Spleen (tissue), 11 donors: Measurements from ENCODE around the gene SNCB. TPM values are rescaled to one million over a fixed set of nuclear protein-coding genes. Genes with fewer than 3 reads are reported as not detected.

ENCODE experiments used
- DNase-seq: peaks from one replicate; pipeline ENCODE4 v3.0.0-alpha.2; 2020
- H3K27ac ChIP-seq, 8 donors: fragments of 200-600 bp; sonication (generic) in 7 of 8; 1 replicate in 4 of 8; 2 replicates in 4 of 8; pipeline versions ENCODE4 v1.5.0 to v1.8.0; 2016 to 2021; ENCODE audit warnings: inconsistent platforms in 4 of 8, mild to moderate bottlenecking in 4 of 8, moderate library complexity in 1 of 8
- H3K27me3 ChIP-seq, 7 donors: fragments of 200-600 bp; sonication (generic) in 6 of 7; replicated peaks in 1 of 7; 1 replicate in 4 of 7; 2 replicates in 3 of 7; pipeline versions ENCODE4 v1.5.0 to v1.8.0; 2016 to 2021; ENCODE audit warnings: inconsistent platforms in 3 of 7, mild to moderate bottlenecking in 1 of 7
- H3K36me3 ChIP-seq, 6 donors: fragments of 200-600 bp; sonication (generic) in 5 of 6; 1 replicate in 4 of 6; 2 replicates in 2 of 6; pipeline versions ENCODE4 v1.5.0 to v1.8.0; 2016 to 2021; ENCODE audit warnings: inconsistent platforms in 2 of 6
- H3K4me1 ChIP-seq, 6 donors: fragments of 200-600 bp; sonication (generic) in 5 of 6; 1 replicate in 3 of 6; 2 replicates in 3 of 6; pipeline versions ENCODE4 v1.5.0 to v1.8.0; 2016 to 2021; ENCODE audit warnings: inconsistent platforms in 3 of 6
- H3K4me3 ChIP-seq, 8 donors: fragments of 200-600 bp; sonication (generic) in 7 of 8; 1 replicate in 4 of 8; 2 replicates in 4 of 8; pipeline versions ENCODE4 v1.5.0 to v1.8.0; 2016 to 2021; ENCODE audit warnings: inconsistent platforms in 4 of 8, mild to moderate bottlenecking in 4 of 8, moderate library complexity in 2 of 8
- H3K9me3 ChIP-seq, 8 donors: fragments of 200-600 bp; sonication (generic) in 7 of 8; 1 replicate in 4 of 8; 2 replicates in 4 of 8; pipeline versions ENCODE4 v1.5.0 to v1.8.0; 2016 to 2021; ENCODE audit warnings: inconsistent platforms in 4 of 8
- POLR2A ChIP-seq, 3 donors: fragments of 450-650 bp; IDR thresholded peaks; one replicate each; pipeline ENCODE4 v1.5.1; 2017; ENCODE audit warnings: antibody characterized with exemption in 3 of 3, mild to moderate bottlenecking in 1 of 3
- POLR2AphosphoS5 ChIP-seq, 3 donors: sonication (generic); formaldehyde crosslinking; IDR thresholded peaks; one replicate each; pipeline ENCODE4 v1.5.1; 2017; ENCODE audit warnings: antibody characterized with exemption in 3 of 3
- WGBS, 5 donors: extraction: QIAGEN DNeasy Blood & Tissue Kit in 3 of 5; methylation state at CpG; one replicate each; pipeline versions ENCODE4 v1.1.5 to v1.1.7; 2013 to 2018; 5-methylcytosine and 5-hydroxymethylcytosine counted together
- intact Hi-C: fragments of 100-400 bp; cut with DNase I; formaldehyde crosslinking; loops from one replicate; pipeline ENCODE4 v1.15.0; 2023; ENCODE audit warnings: low total_unique reads
- polyA plus RNA-seq, 3 donors: library from polyadenylated mRNA; stranded (reverse); fragments of 200-250 nt; gene quantifications; one replicate each; pipeline ENCODE4 v1.2.1, GENCODE V29; 2013
- total RNA-seq, 7 donors: library from RNA; depleted of rRNA in 3 of 7; stranded (reverse); fragments of >200 nt in 3 of 7; fragmentation: NEBNext Ultra II Directional in 4 of 7; extraction: Animal tissue kit (Norgen Biotek cat#: 25700) in 4 of 7; gene quantifications; one replicate each; pipeline versions ENCODE4 v1.1.0 to v1.2.1, GENCODE V29; 2016 to 2021
- TF ChIP-seq, protein P1 (sequence below), 11 experiments: fragments of 200-600 bp in 7 of 11; fragments of 450-650 bp in 4 of 11; sonication (generic) in 4 of 11; IDR thresholded peaks in 8 of 11; conservative IDR thresholded peaks in 3 of 11; 1 replicate in 7 of 11; 2 replicates in 4 of 11; pipeline versions ENCODE4 v1.4.0 to v1.8.0; 2016 to 2021; ENCODE audit warnings: antibody characterized with exemption in 11 of 11, inconsistent platforms in 4 of 11, mild to moderate bottlenecking in 1 of 11
- donor health status: healthy with polysubstance abuse.
- donor health status: DM: no; HTN: no; CAD: no; lungs with moderate emphysema.
- donor health status: DM: no; HTN: no; CAD: no.
- donor health status: Bipolar disorder and iron deficiency.
- donor health status: healthy.
- donor health status: DM: no; HTN: no; CAD: no.
- donor health status: DM: yes; HTN: yes; CAD: no.

The SNCB gene
- total and polyA plus RNA-seq, 10 donors: 0.19 to 0.41 (median 0.33) TPM; not detected in 7

DNA sequence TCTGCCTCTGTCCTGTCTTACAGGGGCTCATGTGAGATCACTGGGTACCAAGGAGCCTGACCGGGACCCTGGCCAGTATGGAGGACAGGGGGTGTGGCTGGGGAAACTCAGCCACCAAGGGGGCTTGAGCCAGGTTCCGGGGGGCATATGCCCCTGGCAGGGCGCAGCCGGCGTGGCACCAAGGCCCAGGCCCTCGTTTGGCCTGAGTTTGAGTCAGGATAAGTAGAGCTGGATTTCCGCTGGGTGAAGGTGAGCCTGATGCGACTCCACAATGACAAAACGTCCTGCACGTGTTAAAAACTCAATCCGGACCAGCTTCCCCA, 16.3 kb upstream of the SNCB start:
- WGBS, 5 donors: 9 to 25% (median 21%) methylated on average over 5 to 11 of the region's 11 CpGs
- peak overlapping the region; percentile 72 to 85 (median 79) for H3K27ac ChIP-seq
- H3K4me3 ChIP-seq: peak overlapping the region; percentile 49 to 78 (median 68)
- TF ChIP-seq, protein P1, sequence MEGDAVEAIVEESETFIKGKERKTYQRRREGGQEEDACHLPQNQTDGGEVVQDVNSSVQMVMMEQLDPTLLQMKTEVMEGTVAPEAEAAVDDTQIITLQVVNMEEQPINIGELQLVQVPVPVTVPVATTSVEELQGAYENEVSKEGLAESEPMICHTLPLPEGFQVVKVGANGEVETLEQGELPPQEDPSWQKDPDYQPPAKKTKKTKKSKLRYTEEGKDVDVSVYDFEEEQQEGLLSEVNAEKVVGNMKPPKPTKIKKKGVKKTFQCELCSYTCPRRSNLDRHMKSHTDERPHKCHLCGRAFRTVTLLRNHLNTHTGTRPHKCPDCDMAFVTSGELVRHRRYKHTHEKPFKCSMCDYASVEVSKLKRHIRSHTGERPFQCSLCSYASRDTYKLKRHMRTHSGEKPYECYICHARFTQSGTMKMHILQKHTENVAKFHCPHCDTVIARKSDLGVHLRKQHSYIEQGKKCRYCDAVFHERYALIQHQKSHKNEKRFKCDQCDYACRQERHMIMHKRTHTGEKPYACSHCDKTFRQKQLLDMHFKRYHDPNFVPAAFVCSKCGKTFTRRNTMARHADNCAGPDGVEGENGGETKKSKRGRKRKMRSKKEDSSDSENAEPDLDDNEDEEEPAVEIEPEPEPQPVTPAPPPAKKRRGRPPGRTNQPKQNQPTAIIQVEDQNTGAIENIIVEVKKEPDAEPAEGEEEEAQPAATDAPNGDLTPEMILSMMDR (IDR thresholded peaks at IDR 0.05 in 8 of 11, conservative IDR thresholded peaks at IDR 0.05 in 3 of 11): no peak
- TF ChIP-seq POLR2AphosphoS5 (IDR thresholded peaks at IDR 0.05): no peak
- TF ChIP-seq POLR2A (IDR thresholded peaks at IDR 0.05): no peak
- peaks cover 0 to 9% (median 0%) of the 10 kb centered on the region in 7 donors for H3K27me3 ChIP-seq
- DNase-seq: peak; percentile 89
- H3K9me3 ChIP-seq: no peaks in the 10 kb centered on the region
- intact Hi-C loops: no loop called here
- H3K36me3 ChIP-seq: no peaks in the 10 kb centered on the region
- peaks cover 17 to 53% (median 35%) of the 10 kb centered on the region in 6 donors for H3K4me1 ChIP-seq

DNA sequence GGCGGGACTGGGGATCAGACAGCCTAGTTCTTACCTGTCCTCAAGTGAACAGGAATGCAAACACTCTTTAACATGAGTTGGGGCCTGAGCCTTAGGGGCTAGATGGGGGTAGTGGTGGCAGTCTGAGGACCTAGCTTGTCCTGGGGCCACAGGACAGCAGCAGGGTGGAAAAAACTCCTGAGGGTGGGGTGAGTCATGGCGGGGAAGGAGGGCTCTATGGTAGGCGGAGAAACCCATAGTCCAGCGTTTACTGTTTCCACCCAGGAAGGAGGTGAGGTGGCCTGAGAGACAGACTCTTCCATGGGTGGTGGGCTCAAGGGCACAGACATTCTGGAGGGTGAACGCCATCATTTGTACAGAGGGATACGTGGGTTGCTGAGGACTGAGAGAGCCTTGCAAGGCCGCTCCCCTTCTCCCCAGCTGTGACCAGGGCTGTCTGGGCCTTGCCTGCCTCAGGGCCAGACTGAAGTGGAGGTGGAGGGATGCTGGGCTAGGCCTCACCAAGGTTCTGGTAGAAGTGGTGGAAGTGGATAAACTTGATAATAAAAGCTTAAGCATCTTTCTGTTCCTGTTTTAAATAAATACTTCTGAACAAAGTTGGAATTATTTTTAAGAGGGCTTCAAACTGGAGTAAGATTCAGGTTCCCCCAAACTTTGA, 15.8 kb upstream of the SNCB start:
- Histone ChIP-seq H3K27me3 (peaks cover 0 to 9% (median 0%) of the 10 kb centered on the region in 7 donors), H3K9me3 (no peaks in the 10 kb centered on the region), H3K27ac (peak overlapping the region; percentile 72 to 85 (median 79)), H3K4me1 (peaks cover 17 to 48% (median 34%) of the 10 kb centered on the region in 6 donors), H3K36me3 (no peaks in the 10 kb centered on the region), H3K4me3 (peak overlapping the region in 5 of 8 donors; percentile 59 to 78 (median 68))
- WGBS, 5 donors: 89 to 95% (median 92%) methylated on average over 6 to 7 of the region's 7 CpGs
- intact Hi-C loops: no loop called here
- TF ChIP-seq POLR2A (IDR thresholded peaks at IDR 0.05) (no peak), POLR2AphosphoS5 (IDR thresholded peaks at IDR 0.05) (no peak)
- TF ChIP-seq, protein P1 (IDR thresholded peaks at IDR 0.05 in 8 of 11, conservative IDR thresholded peaks at IDR 0.05 in 3 of 11): no peak
- DNase-seq: peak; percentile 79

DNA sequence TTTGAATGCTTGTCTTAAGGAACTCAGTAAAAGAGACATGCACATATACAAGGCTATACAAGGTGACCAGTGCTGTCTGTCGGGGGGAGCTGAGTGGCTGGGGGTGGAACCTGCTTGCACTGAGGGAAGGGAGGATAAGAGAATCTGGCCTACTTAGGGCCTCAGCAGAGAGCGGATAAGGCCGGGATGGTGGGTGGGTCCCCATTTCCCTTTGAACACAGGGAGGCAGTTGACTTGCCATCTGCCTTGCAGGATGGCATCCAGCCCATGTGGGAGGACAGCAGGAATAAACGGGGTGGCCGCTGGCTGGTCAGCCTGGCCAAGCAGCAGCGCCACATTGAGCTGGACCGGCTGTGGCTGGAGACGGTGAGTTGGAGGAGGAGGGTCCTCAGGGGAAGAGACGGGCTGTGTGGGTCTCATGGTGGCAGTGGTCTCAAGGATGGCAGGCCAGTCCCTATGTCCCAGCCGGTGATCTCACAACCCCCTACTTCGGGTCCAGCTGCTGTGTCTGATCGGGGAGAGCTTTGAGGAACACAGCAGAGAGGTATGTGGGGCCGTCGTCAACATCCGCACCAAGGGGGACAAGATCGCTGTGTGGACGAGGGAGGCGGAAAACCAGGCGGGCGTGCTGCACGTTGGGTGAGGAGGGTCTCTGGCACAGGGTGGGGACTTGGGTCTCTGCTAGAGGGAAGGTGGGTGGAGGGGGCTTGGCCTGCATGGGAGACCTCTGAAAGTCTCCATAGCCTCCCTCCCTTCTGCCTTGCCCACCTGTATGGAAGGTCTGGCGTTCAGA, 14.7 kb upstream of the SNCB start:
- 89 to 95% (median 94%) methylated on average over 22 of the region's 22 CpGs for WGBS, 5 donors
- Histone ChIP-seq H3K27me3 (peaks cover 0 to 9% (median 0%) of the 10 kb centered on the region in 7 donors), H3K36me3 (no peaks in the 10 kb centered on the region), H3K4me1 (peaks cover 17 to 37% (median 30%) of the 10 kb centered on the region in 6 donors), H3K9me3 (no peaks in the 10 kb centered on the region), H3K4me3 (no peak overlapping the region), H3K27ac (no peak overlapping the region)
- intact Hi-C loops: no loop called here
- DNase-seq: peak; percentile 77
- TF ChIP-seq POLR2AphosphoS5 (IDR thresholded peaks at IDR 0.05): no peak
- TF ChIP-seq POLR2A (IDR thresholded peaks at IDR 0.05): no peak
- TF ChIP-seq, protein P1 (IDR thresholded peaks at IDR 0.05 in 8 of 11, conservative IDR thresholded peaks at IDR 0.05 in 3 of 11): no peak

DNA sequence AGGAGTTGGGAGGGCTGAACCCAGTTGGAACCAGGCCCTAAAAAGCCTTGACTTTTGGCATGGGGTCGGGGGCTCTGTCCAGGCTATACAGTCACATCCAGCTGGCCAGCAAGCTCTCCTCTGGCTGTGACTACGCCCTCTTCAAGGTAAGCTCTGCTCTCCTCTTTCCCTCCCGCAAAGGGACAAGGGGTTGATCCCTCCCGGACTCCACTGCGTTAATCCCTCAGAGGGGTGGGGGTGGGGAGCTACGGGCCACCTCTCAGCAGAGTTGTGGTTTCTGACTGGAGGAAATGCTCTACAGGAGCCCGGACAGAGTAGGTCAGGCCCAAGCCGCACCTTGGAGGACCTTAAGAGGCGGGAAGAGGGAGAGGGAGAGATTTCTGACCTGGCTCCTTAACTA, 14.0 kb upstream of the SNCB start:
- peaks cover 17 to 29% (median 26%) of the 10 kb centered on the region in 6 donors for H3K4me1 ChIP-seq
- no peak overlapping the region for H3K4me3 ChIP-seq
- H3K27me3 ChIP-seq: peaks cover 0 to 9% (median 0%) of the 10 kb centered on the region in 7 donors
- intact Hi-C loops: no loop called here
- no peaks in the 10 kb centered on the region for H3K9me3 ChIP-seq
- H3K27ac ChIP-seq: no peak overlapping the region
- 72 to 85% (median 73%) methylated on average over 9 of the region's 9 CpGs for WGBS, 5 donors
- no peak for DNase-seq
- no peak for TF ChIP-seq POLR2AphosphoS5 (IDR thresholded peaks at IDR 0.05)
- TF ChIP-seq POLR2A (IDR thresholded peaks at IDR 0.05): no peak
- TF ChIP-seq, protein P1 (IDR thresholded peaks at IDR 0.05 in 8 of 11, conservative IDR thresholded peaks at IDR 0.05 in 3 of 11): no peak
- no peaks in the 10 kb centered on the region for H3K36me3 ChIP-seq
